NCI-H774 (cell line): ENCODE measurements around the gene ADGRB3.
"Not testable (repeated sequence)": the region's sequence is repeated elsewhere in the genome, so short reads cannot be mapped to it uniquely, and the experiment has no call there.

Experiments
- DNase-seq: peaks from one replicate; lab custom pipeline; 2025; lab: John Stamatoyannopoulos, UW

ADGRB3 gene

GRCh38 chr6:68741501-68742386 lies 106.7 kb downstream of the ADGRB3 start:
- DNase-seq = no peak

- DNase-seq = no peak
Observed at GRCh38 chr6:68743099-68743498, 108.0 kb downstream of the ADGRB3 start.

DNA sequence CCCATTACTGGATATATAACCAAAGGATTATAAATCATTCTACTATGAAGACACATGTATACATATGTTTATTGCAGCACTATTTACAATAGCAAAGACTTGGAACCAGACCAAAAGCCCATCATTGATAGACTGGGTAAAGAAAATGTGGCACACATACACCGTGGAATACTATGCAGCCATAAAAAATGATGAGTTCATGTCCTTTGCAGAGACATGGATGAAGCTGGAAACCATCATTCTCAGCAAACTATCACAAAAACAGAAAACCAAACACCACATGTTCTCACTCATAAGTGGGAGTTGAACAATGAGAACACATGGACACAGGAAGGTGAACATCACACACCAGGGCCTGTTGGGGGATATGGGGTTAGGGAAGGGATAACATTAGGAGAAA lies 109.3 kb downstream of the ADGRB3 start:
- DNase-seq = not testable (repeated sequence)

DNA sequence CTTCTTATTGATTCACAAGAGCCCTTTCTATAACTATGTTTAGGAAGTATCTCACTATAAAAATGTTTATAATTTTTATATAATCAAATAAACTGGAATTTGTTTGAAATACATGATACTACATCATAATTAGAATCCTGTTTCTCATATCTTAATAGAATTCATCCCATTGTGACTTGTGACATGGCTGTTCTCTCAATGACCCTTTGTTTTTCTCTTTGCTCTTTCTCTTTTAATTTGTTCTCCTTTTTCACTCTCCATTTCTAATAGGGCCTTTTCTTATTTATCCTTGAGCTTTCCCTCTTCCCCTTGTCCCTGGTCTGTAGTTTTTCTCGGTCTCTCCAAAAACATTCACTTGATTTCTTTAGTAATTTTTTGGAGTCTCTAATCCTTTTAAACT lies 111.3 kb downstream of the ADGRB3 start:
- DNase-seq = no peak

GRCh38 chr6:68747110-68747790 lies 112.2 kb downstream of the ADGRB3 start:
- DNase-seq = no peak

GRCh38 chr6:68747832-68748231 lies 112.8 kb downstream of the ADGRB3 start:
- not testable (repeated sequence) for DNase-seq

DNA sequence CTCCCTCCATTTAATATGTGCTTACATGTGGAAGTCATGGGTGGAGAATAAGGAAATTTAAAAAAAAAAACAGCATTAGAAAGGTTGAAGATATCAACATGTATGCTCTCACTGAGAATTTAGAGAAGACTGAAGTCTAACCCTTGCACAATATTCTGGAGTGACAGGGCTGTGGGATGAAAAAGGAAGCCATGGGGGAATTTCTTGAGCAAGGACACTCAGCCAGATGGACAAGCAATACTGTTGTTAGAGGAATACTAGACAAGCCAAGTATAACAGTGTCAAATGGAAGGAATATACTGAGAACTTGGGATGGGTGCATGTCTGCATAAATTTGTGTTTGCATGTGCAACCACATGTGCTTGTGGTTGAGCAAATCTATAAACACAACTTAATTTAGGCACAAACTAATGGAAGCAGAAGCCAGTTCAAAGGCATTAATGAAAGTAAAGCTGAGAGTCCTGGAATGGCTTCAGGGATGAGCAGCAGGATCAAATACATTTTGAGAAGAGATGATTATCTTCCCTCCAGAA lies 119.7 kb downstream of the ADGRB3 start:
- DNase-seq = no peak

DNA sequence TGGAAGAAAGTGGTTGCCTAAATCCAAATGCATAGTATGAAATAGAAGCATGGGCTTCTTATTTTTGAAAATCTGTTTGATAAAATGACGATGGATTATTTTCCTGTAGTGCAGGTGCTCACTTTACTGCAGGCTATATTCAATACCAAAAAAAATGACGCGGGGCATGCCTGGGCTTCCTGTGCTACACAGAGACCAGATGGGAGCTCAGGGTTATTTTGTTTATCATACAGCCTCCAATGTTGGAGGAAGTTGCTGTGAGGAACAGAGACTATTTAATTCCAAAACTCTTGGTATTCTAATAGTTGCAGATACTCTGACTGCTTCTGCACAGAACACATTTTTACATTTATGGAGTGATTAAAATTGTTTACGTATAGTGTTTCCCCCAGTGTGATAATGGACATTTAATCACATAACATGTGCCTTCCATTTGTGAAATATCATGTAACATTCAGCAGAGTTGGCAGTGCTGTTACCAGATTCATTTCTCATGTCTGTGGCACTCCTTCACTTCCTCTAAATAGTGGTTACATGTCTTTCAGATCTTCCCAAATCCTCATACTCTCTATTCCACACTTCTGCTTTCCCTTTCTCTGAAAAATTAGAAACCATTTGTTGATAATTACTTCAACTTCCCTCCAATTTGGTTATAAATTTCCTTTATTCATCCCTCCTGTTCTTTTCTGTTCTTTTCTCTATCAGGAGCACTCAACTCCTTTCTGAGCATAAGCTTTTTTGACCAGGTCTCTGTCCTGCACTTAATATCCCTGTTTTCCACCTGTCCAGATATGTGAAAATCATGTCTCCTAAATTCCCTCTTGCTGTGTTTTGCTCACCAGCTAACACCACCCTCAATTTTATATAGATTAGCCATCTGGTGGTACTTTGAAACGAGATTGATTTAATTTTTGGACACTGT lies 121.6 kb downstream of the ADGRB3 start:
- no peak for DNase-seq

- DNase-seq = no peak
Observed at GRCh38 chr6:68757821-68758220, 122.7 kb downstream of the ADGRB3 start.

GRCh38 chr6:68758559-68758958 lies 123.5 kb downstream of the ADGRB3 start:
- DNase-seq = no peak

GRCh38 chr6:68760485-68760884 lies 125.4 kb downstream of the ADGRB3 start:
- peak; percentile 16 for DNase-seq

DNA sequence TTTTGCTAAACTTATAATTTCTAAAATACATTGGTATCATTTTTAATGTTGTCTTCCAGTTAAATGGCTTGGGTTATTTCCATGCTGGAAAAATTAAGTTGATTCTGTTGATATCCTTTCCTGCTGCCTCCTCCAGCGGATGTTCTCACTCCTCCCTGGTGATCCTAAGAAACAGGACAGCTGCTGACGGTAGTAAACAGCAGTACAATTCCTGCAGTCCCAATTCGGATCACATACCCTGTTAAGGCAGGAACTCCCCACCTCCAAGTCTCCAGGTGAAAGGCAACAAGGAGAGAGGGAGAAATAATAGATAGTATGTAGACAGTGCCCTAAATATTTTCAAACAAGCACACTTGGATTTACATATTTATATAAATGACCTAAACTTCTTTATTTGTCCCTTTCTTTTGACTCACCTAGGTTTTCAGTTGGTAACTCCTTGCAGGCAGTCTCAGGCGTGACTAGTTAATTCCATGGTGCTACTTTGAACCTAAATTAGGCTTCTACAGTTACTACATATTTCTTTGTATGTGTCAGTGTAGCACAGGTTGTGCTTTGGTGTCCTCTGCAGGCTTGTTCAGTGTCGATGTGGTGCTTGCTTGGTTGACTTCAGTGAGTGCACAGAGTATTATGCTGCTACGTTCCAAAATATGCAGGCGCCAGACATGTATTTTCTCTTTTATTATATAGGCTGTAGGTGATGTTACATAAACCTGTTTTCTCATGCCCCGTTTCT lies 126.0 kb downstream of the ADGRB3 start:
- DNase-seq = peak; percentile 6

GRCh38 chr6:68761985-68762384 lies 126.9 kb downstream of the ADGRB3 start:
- no peak for DNase-seq

DNA sequence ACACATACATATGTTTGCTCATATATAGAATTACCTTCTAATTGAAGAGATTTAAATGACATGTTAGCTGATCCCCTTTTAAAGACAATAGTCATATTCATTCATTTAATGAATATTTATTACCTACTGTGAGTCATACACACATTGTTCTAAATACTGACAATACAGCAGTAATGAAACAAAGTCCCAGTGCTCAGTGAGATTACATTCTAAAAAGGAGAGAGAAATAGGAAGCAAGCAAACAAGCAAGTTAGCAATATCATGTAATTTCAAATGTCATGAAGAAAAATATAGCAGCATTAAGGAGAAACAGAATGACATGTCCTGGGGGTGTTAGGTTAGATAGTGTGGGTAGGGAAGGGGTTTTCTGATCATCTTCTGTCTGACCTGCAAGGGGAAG lies 136.3 kb downstream of the ADGRB3 start:
- DNase-seq = no peak

DNA sequence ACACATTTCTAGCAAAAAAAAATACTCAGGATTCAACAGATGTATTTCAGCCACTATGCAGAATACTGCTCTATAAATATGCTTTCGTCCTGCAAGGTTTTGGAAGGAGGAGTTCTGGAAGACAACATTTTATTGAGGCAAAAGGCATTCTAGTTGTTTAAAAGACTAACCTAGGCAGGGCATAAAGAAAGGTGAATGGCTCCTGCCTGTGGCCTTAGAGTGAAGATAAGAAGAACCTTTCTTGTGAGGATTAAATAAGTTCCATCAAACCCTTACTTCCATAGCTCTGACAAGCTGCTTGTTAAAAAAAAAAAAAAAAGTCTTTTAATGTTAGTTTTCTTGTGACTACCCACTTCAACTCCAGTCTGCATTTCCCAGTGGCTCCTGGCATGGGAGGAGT lies 139.8 kb downstream of the ADGRB3 start:
- DNase-seq = no peak

GRCh38 chr6:68776354-68776753 lies 141.3 kb downstream of the ADGRB3 start:
- no peak for DNase-seq

GRCh38 chr6:68777956-68778355 lies 142.9 kb downstream of the ADGRB3 start:
- no peak for DNase-seq

GRCh38 chr6:68778356-68779020 lies 143.4 kb downstream of the ADGRB3 start:
- peak; percentile 36 for DNase-seq

DNA sequence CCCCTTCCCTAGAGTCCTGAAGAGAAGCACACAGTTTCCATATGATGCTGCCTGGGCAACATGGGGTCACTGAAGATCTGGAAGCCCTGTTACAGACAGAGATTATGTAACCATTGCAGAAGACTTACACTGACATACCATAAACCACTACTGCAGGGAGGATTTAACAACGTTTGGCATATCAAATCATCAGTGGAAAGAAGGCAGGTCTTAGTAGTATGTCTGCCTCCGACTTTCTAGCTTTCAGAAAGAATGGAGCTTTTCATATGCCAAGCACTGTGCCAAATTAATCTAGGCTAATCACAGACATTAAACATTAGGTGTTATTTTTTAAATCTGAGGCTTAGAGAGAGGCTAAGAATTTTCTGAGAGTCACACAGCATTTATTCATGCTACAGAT lies 144.3 kb downstream of the ADGRB3 start:
- no peak for DNase-seq

GRCh38 chr6:68790128-68790527 lies 155.0 kb downstream of the ADGRB3 start:
- DNase-seq = not testable (repeated sequence)

DNA sequence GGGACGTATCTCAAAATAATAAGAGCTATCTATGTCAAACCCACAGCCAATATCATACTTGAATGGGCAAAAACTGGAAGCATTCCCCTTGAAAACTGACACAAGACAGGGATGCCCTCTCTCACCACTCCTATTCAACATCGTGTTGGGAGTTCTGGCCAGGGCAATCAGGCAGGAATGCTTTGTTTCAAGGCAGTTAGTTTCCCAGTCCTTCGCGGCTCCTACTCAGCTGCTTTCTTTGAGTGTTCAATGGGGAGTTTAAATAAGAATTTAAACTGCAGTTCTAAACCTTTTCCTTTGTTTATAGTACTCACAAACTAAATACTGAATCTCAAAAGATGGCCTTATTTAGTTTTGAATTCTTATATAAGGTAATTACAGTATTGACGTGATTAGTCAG lies 179.9 kb downstream of the ADGRB3 start:
- not testable (repeated sequence) for DNase-seq
